HL-60/S4 treated with phorbol 12-myristate 13-acetate at 8.2 ng/mL for 4 days and 3 days (cell line): ENCODE measurements around the gene CHI3L2.

Experiments
- in situ Hi-C: fragments of 300-500 bp; cut with MboI; formaldehyde crosslinking; loops from 2 replicates; pipeline ENCODE4 v1.15.0; 2022; ENCODE audit warnings: low sequenced_read_pairs

CHI3L2 gene

GRCh38 chr1:111242805-111243523, 15.5 kb downstream of the CHI3L2 start:
- in situ Hi-C loops = loop anchor here (25.0 kb wide), 1 partner anchor 144 kb away; no protein-coding TSS in a partner anchor

- in situ Hi-C loops = loop anchor here (25.0 kb wide), 1 partner anchor 140 kb away; no protein-coding TSS in a partner anchor
Observed at GRCh38 chr1:111247125-111247838, 19.8 kb downstream of the CHI3L2 start.

GRCh38 chr1:111249960-111250359, 22.4 kb downstream of the CHI3L2 start:
- in situ Hi-C loops = loop anchor here (25.0 kb wide), 1 partner anchor 137 kb away; no protein-coding TSS in a partner anchor

GRCh38 chr1:111251570-111251969, 24.1 kb downstream of the CHI3L2 start:
- in situ Hi-C loops = no loop called here

GRCh38 chr1:111252786-111253185, 25.3 kb downstream of the CHI3L2 start:
- in situ Hi-C loops = no loop called here

GRCh38 chr1:111253876-111254275, 26.4 kb downstream of the CHI3L2 start:
- in situ Hi-C loops = no loop called here

- in situ Hi-C loops = no loop called here
Observed at GRCh38 chr1:111256988-111257658, 29.6 kb downstream of the CHI3L2 start.

- in situ Hi-C loops = no loop called here
Observed at GRCh38 chr1:111267801-111268508, 40.4 kb downstream of the CHI3L2 start.

- in situ Hi-C loops = no loop called here
Observed at GRCh38 chr1:111269825-111270406, 42.4 kb downstream of the CHI3L2 start.

- in situ Hi-C loops = no loop called here
Observed at GRCh38 chr1:111270771-111271463, 43.4 kb downstream of the CHI3L2 start.

- in situ Hi-C loops = no loop called here
Observed at GRCh38 chr1:111271464-111271801, 43.9 kb downstream of the CHI3L2 start.

GRCh38 chr1:111272081-111272480, 44.6 kb downstream of the CHI3L2 start:
- in situ Hi-C loops = no loop called here

- in situ Hi-C loops = no loop called here
Observed at GRCh38 chr1:111274653-111275052, 47.1 kb downstream of the CHI3L2 start.

- in situ Hi-C loops = no loop called here
Observed at GRCh38 chr1:111275079-111275478, 47.6 kb downstream of the CHI3L2 start.

- in situ Hi-C loops = no loop called here
Observed at GRCh38 chr1:111275780-111276433, 48.4 kb downstream of the CHI3L2 start.

- in situ Hi-C loops = no loop called here
Observed at GRCh38 chr1:111279144-111279543, 51.6 kb downstream of the CHI3L2 start.

- in situ Hi-C loops = no loop called here
Observed at GRCh38 chr1:111280267-111280666, 52.8 kb downstream of the CHI3L2 start.

- in situ Hi-C loops = no loop called here
Observed at GRCh38 chr1:111281411-111281810, 53.9 kb downstream of the CHI3L2 start.

- in situ Hi-C loops = no loop called here
Observed at GRCh38 chr1:111283838-111284237, 56.3 kb downstream of the CHI3L2 start.

GRCh38 chr1:111285879-111286278, 58.4 kb downstream of the CHI3L2 start:
- in situ Hi-C loops = no loop called here
